GM19372 (cell line): ENCODE measurements around the gene HBEGF.

Experiments
- ATAC-seq: cut with Tn5 transposase; IDR thresholded peaks from one replicate; pipeline ENCODE4 v1.9.1; 2021; ENCODE audit warnings: mild to moderate bottlenecking, low read depth, moderate library complexity; ENCODE audit not compliant: unreplicated experiment

HBEGF gene

DNA sequence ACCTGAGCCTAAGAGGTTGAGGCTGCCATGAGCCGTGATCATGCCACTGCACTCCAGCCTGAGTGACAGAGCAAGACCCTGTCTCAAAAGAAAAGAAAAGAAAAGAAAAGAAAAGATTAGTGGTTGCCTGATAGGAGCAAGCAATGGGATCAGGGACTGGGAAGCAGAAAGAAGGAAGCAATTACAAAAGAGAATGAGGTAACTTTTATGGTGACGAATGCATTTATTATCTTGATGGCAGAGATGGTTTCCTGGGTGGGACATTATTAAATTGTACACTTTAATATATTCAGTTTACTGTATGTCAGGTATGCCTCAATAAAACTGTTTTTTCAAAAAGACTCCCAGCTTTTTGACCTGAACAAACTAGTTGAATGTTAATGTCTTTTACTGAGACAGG, 36.0 kb downstream of the HBEGF start:
- ATAC-seq: no peak

DNA sequence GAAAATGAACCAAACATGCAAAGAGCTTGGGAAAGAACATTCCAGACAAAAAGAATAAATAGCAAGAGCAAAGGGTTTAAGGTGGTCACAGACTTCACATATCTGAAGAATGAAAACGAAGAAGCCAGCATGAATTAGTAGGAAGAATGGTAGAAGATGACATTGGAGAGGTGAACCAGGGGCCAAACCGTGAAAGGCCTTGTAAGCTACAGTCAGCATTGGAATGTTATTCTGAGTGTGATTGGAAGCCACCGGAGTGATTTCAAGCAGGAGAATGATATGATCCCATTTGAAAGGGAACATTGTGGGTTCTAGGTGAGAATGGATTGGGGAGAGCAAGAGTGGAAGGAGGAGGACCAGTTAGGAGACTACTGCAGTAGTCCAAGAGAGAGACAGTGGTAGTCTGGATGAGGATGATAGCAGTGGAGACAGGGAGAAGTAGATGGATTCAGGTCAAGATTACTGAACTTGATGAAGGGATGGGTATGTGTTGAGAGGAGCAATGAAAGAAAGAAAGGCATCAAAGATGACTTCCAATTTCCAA, 36.6 kb downstream of the HBEGF start:
- ATAC-seq: no peak

DNA sequence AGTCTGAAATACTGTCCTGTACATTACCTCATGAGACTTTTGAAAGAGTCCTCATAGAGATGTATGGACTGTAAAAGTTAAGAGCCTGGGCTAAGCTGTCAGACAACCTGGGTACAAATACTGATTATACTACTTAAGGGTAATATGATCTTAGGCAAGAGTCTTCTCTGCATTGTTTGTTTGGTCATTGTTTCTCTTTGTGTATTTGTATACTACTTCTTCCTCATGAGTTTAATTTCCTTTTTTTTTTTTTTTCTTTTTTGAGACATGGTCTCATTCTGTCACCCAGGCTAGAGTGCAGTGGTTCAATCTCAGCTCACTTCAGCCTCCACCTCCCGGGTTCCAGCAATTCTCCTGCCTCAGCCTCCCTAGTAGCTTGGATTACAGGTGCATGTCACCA, 40.9 kb downstream of the HBEGF start:
- no peak for ATAC-seq

DNA sequence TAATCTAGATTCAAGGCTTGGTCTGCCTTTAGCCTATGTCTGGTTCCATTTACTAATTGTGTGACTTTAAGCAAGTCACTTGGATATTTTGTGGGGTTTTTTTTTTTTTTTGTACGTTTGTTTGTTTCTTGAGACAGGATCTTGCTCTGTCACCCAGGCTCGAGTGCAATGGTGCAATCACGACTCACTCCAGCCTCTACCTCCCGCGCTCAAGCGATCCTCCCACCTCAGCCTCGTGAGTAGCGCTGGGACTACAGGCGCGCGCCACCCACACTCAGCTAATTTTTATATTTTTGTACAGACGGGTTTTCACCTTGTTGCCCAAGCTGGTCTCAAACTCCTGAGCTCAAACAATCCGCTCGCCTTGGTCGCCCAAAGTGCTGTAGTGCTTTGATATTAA, 42.4 kb downstream of the HBEGF start:
- no peak for ATAC-seq

DNA sequence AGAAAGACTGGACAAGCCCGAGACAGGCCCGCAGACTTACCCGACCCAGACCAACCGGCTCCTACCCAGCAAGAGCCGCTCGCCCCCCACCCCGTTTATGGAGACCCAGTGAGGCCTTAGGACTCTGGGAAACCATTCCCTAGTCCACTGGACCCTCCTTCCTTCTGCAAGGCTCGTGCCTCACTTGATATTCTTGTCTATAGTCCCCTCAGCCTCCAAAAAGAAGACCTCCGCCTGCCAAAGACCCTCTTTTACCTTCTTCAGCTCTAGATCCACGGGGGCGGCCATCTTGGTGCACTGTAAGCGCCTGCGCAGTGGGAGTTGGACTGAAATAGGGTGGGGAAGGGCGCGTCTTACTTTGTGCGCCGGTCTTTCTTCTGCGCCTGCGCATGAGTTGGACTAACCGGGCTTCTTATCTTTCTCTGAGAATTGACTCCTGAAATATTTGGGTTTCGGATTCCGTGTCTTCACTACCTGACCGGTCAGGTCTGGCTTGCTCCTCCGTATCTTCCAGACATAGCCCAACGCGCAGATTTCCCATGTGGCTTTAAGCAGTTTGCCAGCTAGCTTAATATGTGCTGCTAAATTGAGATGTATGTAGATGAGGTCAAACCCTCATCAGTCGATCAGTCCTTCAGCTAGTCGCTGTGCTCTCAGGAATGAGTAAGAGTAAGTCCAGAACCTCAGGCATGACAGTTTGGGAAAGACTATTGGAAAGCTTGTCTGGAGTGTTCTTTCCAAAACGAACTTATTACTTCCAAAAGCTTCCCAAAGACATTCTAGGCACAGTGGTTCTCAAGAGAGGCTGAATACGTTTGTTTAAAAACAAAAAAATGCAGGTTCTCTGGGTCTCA, 43.4 kb downstream of the HBEGF start, which contains the start of gene PFDN1:
PFDN1 (minus strand) TSS at position 316 of the 854 bp plus-strand sequence; CDS start at position 288, 28 bp downstream.
- peak; percentile 94 for ATAC-seq

DNA sequence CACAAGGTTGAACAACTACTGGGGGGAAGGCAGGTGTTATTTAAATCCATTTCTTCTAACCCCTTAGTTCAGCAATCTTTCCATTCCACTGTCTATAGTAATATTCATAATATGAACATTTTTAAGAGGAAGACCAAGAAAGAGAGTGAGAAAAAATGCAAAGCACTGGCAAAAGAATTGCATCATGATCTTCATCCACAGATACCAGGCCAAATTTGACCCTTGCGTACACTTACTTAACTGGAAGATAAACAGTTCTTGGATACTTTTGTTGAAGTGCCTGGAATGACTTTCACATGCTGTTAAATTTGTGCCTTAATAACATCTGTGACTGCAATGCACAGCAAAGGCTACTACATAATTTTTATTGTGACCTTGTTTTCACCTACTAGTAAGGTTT, 45.3 kb downstream of the HBEGF start:
- no peak for ATAC-seq

DNA sequence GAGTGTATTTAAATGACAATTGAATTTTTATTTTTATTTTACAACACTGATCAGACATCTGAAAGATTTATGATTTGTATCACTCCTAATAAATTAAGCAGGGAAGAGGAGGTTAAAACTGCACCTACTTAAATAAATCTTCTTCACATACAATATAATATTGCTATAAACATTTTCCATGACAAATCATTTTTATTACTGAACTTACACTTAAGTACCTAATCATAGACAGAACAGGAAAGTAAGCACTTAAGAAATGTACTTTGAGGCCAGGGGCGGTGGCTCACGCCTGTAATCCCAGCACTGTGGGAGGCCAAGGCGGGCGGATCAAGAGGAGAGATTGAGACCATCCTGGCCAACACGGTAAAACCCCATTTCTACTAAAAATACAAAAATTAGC, 47.3 kb downstream of the HBEGF start:
- ATAC-seq: no peak

DNA sequence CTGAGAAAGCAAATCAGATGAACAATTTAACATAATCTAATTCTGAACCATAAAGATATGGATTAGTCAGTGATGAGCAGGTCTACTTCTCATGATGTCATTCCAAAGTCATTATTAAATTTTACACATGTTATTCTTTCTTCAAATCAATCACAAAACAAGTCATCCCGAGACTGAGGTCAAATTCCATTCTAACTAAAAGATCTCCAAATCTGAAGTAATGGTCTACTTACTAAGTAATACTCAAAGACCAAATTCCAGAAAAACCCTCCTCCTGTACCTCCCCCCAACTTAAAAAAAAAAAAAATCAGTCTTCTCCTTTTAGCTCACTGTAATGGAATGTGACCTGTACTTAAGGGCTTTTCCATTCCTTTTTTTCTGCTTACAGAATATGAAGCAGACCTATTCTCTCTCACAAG, 48.2 kb downstream of the HBEGF start:
- no peak for ATAC-seq

DNA sequence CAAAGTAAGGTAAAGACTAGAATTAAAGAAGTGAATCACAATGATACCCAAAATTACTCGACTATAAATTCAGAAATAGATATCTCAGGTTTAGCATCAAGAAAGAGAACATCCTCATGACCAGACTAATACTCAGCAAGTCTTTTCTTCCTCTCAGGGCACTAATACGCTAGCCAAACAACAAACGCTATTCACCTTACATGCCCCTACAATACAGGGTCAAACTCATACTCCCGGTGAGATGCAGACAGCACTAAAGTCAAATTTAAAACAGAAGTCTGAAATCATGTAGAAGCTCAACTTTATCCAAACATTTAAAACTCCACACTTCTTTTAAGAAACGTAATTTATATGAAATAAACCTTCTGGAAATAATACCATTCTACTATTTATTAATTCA, 49.1 kb downstream of the HBEGF start:
- ATAC-seq: no peak

DNA sequence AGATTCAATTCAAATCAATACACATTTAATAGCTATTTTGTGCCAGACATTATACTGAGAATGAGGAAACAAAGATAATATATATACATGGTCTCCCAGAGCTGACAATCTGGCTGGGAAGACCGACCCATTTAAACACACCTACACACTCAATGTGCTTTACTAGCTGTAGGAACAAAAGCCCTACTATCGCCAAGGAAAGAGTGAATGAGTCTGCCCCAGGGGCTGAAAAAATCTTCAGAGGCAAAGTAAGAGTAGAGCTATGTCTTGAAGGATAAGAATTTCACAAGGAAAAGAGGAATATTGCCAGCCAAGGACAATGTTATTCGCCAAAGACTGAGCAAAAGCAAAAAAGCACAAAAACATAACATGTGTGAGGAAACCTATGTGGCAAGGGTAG, 50.1 kb downstream of the HBEGF start:
- no peak for ATAC-seq

DNA sequence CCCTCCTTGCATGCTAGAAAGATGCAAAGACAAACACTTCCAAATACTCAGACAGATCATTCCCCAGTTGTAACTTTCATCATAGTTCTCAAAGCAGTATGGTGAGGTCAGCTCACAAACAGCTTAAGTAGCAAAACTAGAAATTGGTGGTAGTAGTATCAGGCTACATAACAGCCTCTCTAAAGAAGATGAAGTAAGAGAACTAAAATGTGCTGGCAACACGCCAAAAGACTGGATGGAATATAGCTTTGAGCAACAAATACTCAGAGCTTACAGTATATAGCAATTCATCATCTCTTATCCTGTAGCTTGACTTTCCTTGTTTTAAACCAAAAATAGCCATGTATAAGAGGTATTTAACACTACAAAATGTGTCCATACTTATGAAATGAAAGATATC, 51.0 kb downstream of the HBEGF start:
- ATAC-seq: no peak

DNA sequence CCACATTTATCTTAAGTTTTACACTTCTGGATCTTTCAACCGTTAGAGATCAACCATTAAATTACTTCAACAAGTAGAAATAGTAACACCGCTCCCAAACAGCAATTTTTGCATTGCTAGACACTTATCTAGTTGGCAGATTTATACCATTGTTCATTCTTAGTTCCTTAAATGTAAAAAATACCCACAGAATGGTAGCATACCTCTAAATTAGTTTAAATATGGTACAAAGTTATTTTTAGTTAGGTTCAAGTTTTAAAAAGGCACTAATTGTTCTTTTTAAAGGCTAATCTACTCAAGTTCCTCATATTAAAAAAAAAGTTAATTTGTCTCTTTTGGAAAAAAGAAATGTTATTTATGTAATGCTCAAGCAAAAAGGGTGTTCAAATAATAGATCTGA, 51.6 kb downstream of the HBEGF start:
- ATAC-seq: no peak

DNA sequence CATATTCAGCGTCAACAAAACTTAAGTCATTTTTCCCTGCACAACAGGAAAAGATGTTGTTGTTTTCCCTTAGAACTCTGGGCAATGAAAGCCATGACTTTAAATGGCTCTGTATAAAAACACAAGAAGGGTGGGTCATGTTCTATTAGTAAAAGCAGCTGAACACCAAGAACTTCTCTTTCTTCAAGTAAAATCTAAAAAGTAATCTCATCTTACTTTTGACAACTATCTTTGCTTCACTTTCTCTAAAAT, 52.6 kb downstream of the HBEGF start:
- ATAC-seq: no peak

DNA sequence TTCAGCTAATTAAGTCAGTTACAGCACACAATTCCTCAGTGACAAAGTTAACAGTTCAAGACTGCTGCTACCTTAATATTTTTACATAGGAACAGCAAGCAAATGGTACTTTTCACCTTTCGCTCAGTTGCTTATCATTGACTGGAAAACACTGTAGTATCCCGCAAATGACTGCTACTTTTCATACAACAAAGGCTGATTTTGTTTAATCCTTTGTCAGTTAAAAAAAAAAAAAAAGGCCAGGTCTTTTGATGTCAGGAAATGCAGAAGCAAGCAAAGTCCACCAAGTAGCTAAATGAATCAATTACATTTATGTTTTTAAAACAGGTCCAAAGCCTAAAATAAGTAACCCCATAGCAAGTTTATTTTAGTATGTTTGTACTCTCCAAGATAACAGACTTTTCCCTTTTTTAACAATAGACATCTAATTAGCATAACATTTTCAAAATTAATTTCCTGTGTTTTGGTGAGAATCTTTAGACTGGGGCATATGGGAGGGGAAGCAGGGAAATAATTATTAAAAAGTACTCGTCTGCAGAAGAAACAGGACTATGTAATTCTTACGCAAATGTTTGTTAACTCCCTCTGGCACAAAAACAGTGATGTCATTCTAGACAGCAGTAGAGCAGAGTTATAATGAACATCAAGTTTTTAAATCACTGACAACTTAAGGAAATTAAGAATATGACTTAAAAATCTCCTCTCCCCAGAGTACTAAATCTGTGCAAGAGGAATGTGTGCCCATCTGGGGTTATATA, 53.1 kb downstream of the HBEGF start:
- no peak for ATAC-seq

DNA sequence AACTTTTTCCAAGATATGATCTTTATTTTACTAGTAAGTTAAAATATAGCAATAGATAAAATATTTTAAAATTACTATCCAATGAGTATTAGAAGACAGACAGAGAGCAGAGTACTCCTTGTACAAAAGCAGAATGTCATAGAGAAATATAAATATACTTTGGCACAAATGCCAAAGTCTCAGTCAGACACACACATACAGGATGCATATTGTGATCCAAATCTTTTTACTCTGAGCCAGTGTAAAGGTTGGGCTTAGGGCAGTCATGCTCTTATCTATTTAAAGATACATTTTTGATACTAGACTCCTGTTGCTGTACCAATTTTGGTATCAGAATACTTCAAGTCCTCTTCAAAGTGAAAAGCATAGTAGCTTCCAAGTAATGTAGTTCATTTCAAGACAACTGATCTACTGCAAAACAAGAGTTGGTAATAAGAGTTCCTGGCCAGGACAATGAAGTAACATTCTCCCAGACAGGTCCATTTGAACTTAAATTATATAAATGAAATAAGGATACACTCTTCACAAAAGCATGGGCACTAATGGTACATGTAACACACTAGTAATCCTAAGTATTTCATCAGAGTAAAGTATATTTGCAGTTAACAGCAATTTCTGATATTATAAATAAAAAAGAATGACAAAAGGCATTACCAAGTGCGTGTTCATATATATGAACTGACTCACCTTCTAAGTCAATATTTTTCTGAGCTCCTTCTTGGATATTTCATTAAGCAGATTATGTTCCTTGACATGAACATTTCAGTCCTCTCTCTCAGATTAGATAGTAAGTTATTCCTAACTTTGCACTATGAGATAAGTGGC, 54.0 kb downstream of the HBEGF start:
- ATAC-seq: no peak

DNA sequence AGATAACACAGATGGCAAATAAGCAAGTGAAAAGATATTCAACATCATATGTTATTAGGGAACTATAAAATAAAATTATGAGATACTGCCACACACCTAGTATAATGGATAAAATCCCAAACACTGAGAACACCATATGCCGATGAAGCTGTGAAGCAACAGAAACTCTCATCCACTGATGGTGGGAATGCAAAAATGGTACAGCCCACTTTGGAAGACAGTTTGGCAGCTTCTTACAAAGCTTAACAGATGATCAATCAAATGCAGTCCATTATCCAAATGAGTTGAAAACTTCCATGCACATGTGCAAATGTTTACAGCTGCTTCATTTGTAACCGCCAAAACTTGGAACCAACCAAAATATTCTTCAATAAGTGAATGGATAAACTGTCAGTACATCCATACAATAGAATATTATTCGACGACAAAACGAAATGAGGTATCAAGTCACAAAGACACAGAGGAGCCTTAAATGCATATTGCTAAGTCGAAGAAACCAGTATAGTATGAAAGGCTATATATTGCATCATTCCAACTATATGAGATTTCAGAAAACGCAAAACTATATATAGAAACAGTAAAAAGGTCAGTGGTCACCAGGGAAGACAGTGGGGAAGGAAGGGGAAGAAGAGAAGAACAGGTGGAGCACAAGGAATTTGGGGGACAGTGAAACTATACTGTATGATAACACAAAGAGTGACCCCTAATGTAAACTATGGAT, 58.4 kb downstream of the HBEGF start:
- no peak for ATAC-seq

DNA sequence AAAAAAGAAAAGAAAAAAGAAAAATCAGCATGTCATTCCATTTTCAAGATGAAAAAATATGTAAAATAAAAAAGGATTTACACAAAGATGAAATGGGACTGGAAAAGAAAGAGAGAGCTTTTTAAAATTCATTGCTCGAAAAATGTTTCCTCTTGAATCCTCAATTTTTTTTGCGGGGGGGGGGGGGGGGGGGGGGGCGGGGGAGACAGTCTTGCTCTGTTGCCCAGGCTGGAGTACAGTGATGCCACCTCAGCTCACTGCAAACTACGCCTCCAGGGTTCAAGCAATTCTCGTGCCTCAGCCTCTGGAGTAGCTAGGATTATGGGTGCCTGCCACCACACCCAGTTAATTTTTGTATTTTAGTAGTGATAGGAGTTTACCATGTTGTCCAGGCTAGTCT, 60.0 kb downstream of the HBEGF start:
- no peak for ATAC-seq

DNA sequence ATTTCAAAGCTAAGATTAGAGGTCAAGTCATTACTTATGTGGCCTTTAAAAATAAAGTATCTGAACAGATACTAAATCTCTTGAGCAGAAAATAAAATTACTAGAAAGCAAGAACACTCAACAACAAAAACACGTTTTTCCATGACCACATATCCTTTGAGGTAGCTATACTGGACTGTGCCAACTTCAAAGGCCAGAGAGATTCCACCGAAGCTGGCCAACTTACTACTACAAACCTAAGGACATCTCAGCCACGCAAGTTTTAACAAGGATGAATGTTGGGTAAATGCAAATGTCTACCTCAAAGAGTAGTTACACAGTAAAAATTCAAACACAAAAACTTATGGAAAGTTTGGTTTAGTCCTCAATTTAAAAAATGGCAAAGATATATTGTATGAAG, 62.4 kb downstream of the HBEGF start:
- no peak for ATAC-seq
